Pancreas (tissue), 10 donors: ENCODE results near the gene KCNH4. TPM values are rescaled to one million over a fixed set of nuclear protein-coding genes. Genes with fewer than 3 reads are reported as not detected.

ENCODE experiments used
- ATAC-seq, 4 donors: fragments of 200-7000 bp; cut with Tn5 transposase; one replicate each; pipeline versions ENCODE4 v1.8.0 to v1.9.1; 2020; ENCODE audit warnings: mild to moderate bottlenecking in 4 of 4, moderate library complexity in 4 of 4
- DNase-seq, 6 donors: peaks; one replicate each; pipeline ENCODE4 v3.0.0-alpha.2; 2020
- FAIRE-seq: peaks from 2 replicates; lab custom pipeline; 2012; peaks lifted over from hg19 to GRCh38; lab: Jason Lieb, UNC
- H3K27ac ChIP-seq, 4 donors: fragments of 200-600 bp; sonication (generic); 1 replicate in 3 of 4; 2 replicates in 1 of 4; pipeline versions ENCODE4 v1.5.0 to v1.8.0; 2020
- H3K27me3 ChIP-seq, 4 donors: fragments of 200-600 bp; one replicate each; pipeline ENCODE4 v1.8.0; 2021
- H3K36me3 ChIP-seq, 3 donors: fragments of 200-600 bp; sonication (generic) in 1 of 3; one replicate each; pipeline versions ENCODE4 v1.5.0 to v1.8.0; 2020 to 2021
- H3K4me1 ChIP-seq, 3 donors: fragments of 200-600 bp; one replicate each; pipeline ENCODE4 v1.8.0; 2021
- H3K4me3 ChIP-seq, 4 donors: fragments of 200-600 bp; sonication (generic) in 2 of 4; one replicate each; pipeline versions ENCODE4 v1.5.0 to v1.8.0; 2020 to 2021
- H3K9me3 ChIP-seq, 4 donors: fragments of 200-600 bp; one replicate each; pipeline ENCODE4 v1.8.0; 2021
- WGBS, 2 donors: extraction: QIAGEN DNeasy Blood & Tissue Kit; methylation state at CpG; one replicate each; pipeline ENCODE4 v1.1.7; 2013; 5-methylcytosine and 5-hydroxymethylcytosine counted together
- intact Hi-C, 3 donors: fragments of 100-400 bp; cut with DNase I; formaldehyde crosslinking; loops; one replicate each; pipeline versions ENCODE4 v1.11.1 to v1.14.2; 2022
- polyA plus RNA-seq, 2 donors: library from polyadenylated mRNA; stranded (reverse); fragments of 200-250 nt; gene quantifications; one replicate each; pipeline ENCODE4 v1.2.3, GENCODE V29; 2013
- total RNA-seq, 6 donors: library from RNA; stranded (reverse); fragmentation: NEBNext Ultra II Directional in 4 of 6; extraction: Animal tissue kit (Norgen Biotek cat#: 25700) in 4 of 6; gene quantifications; one replicate each; pipeline versions ENCODE4 v1.2.1 to v1.2.4, GENCODE V29; 2021 to 2023
- TF ChIP-seq, protein P1 (sequence below), 4 donors: fragments of 200-600 bp; sonication (generic) in 3 of 4; IDR thresholded peaks; one replicate each; pipeline versions ENCODE4 v1.5.0 to v1.8.0; 2021; ENCODE audit warnings: antibody characterized with exemption in 4 of 4
- donor health status: healthy with polysubstance abuse.
- donor health status: DM: no; HTN: no; CAD: no; lungs with moderate emphysema.
- donor health status: DM: no; HTN: no; CAD: no.
- donor health status: control.
- donor health status: control.
- donor health status: Bipolar disorder and iron deficiency.
- donor health status: DM: yes; HTN: yes; CAD: no.
- donor health status: DM: no; HTN: no; CAD: no.
- donor health status: DM: no; HTN: no; CAD: no.
- donor health status: DM: yes; HTN: yes; CAD: no.

KCNH4 gene
- total and polyA plus RNA-seq, 8 donors: 0.03 to 0.14 (median 0.08) TPM; not detected in 1

GRCh38 chr17:42117397-42118125 is 63.4 kb downstream of the KCNH4 start:
- DNase-seq (peak in 1 of 6 donors; percentile 47), ATAC-seq (no peak), FAIRE-seq (no peak)
- H3K36me3 ChIP-seq: peaks cover 0 to 4% (median 0%) of the 10 kb centered on the region in 3 donors
- H3K4me1 ChIP-seq: peaks cover 15 to 24% (median 21%) of the 10 kb centered on the region in 3 donors
- no peak overlapping the region for H3K4me3 ChIP-seq
- TF ChIP-seq, protein P1, sequence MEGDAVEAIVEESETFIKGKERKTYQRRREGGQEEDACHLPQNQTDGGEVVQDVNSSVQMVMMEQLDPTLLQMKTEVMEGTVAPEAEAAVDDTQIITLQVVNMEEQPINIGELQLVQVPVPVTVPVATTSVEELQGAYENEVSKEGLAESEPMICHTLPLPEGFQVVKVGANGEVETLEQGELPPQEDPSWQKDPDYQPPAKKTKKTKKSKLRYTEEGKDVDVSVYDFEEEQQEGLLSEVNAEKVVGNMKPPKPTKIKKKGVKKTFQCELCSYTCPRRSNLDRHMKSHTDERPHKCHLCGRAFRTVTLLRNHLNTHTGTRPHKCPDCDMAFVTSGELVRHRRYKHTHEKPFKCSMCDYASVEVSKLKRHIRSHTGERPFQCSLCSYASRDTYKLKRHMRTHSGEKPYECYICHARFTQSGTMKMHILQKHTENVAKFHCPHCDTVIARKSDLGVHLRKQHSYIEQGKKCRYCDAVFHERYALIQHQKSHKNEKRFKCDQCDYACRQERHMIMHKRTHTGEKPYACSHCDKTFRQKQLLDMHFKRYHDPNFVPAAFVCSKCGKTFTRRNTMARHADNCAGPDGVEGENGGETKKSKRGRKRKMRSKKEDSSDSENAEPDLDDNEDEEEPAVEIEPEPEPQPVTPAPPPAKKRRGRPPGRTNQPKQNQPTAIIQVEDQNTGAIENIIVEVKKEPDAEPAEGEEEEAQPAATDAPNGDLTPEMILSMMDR (IDR thresholded peaks at IDR 0.05): no peak
- intact Hi-C loops: loop anchor here in 2 of 3 donors (5.0 to 10.0 kb wide), 3 partner anchors 93 to 153 kb away; partner anchors contain the start of genes NKIRAS2 (in 2 of the 2) and CNP (in 1 of the 2)
- no peaks in the 10 kb centered on the region for H3K27me3 ChIP-seq
- no peaks in the 10 kb centered on the region for H3K9me3 ChIP-seq
- H3K27ac ChIP-seq: no peak overlapping the region
- WGBS, 2 donors: 78 to 86% methylated on average over 30 of the region's 30 CpGs

GRCh38 chr17:42116705-42117396 is 64.1 kb downstream of the KCNH4 start:
- H3K36me3 ChIP-seq: peaks cover 0 to 4% (median 0%) of the 10 kb centered on the region in 3 donors
- DNase-seq: peak; percentile 77 to 91 (median 84)
- ATAC-seq: peak; percentile 41 to 64 (median 60)
- no peaks in the 10 kb centered on the region for H3K27me3 ChIP-seq
- peaks cover 12 to 23% (median 17%) of the 10 kb centered on the region in 3 donors for H3K4me1 ChIP-seq
- intact Hi-C loops: loop anchor here in 2 of 3 donors (5.0 to 10.0 kb wide), 3 partner anchors 92 to 152 kb away; partner anchors contain the start of genes NKIRAS2 (in 2 of the 2) and CNP (in 1 of the 2)
- H3K9me3 ChIP-seq: no peaks in the 10 kb centered on the region
- H3K27ac ChIP-seq: no peak overlapping the region
- no peak overlapping the region for H3K4me3 ChIP-seq
- no peak for FAIRE-seq
- TF ChIP-seq, protein P1 (IDR thresholded peaks at IDR 0.05): peak; percentile 49 to 81 (median 65)
- 24 to 26% methylated on average over 18 of the region's 18 CpGs for WGBS, 2 donors

- no peak for FAIRE-seq
- 91 to 94% methylated on average over 9 of the region's 9 CpGs for WGBS, 2 donors
- H3K36me3 ChIP-seq: peaks cover 0 to 4% (median 0%) of the 10 kb centered on the region in 3 donors
Measured at GRCh38 chr17:42114118-42114517, 66.8 kb downstream of the KCNH4 start.

GRCh38 chr17:42113293-42114069 is 67.5 kb downstream of the KCNH4 start:
- no peaks in the 10 kb centered on the region for H3K27me3 ChIP-seq
- H3K4me3 ChIP-seq: peak overlapping the region in 1 of 4 donors; percentile 44
- H3K9me3 ChIP-seq: no peaks in the 10 kb centered on the region
- H3K27ac ChIP-seq: peak overlapping the region; percentile 63 to 85 (median 76)
- no peak for ATAC-seq
- intact Hi-C loops: loop anchor here in 2 of 3 donors (5.0 to 10.0 kb wide), 3 partner anchors 89 to 151 kb away; partner anchors contain the start of genes CNP (in 1 of the 2) and NKIRAS2 (in 1 of the 2)
- FAIRE-seq: no peak
- TF ChIP-seq, protein P1 (IDR thresholded peaks at IDR 0.05): no peak
- peaks cover 6 to 21% (median 15%) of the 10 kb centered on the region in 3 donors for H3K4me1 ChIP-seq
- peaks cover 0 to 4% (median 0%) of the 10 kb centered on the region in 3 donors for H3K36me3 ChIP-seq
- peak in 2 of 6 donors; percentile 45 to 67 for DNase-seq
- WGBS, 2 donors: 83 to 87% methylated on average over 28 of the region's 28 CpGs

More at GRCh38 chr17:42114118-42114517, 66.8 kb downstream of the KCNH4 start:
- Histone ChIP-seq H3K9me3 (no peaks in the 10 kb centered on the region), H3K4me3 (no peak overlapping the region), H3K27me3 (no peaks in the 10 kb centered on the region), H3K27ac (no peak overlapping the region), H3K4me1 (peaks cover 6 to 21% (median 15%) of the 10 kb centered on the region in 3 donors)
- ATAC-seq (no peak), DNase-seq (no peak)
- intact Hi-C loops: loop anchor here in 2 of 3 donors (5.0 to 10.0 kb wide), 3 partner anchors 89 to 152 kb away; partner anchors contain the start of genes CNP (in 1 of the 2) and NKIRAS2 (in 1 of the 2)
- TF ChIP-seq, protein P1 (IDR thresholded peaks at IDR 0.05): no peak
